Activated T-helper 17 cell treated with anti-CD3 and anti-CD28 coated beads, Interleukin-2, amount 50 U/mL, for 72 hours (primary cell): ENCODE results near the gene NME7. TPM values are rescaled to one million over a fixed set of nuclear protein-coding genes. Genes with fewer than 3 reads are reported as not detected.

Experiments used
- ATAC-seq: fragments of 150-1000 bp; cut with Tn5 transposase; replicated peaks from 2 replicates; pipeline ENCODE4 v1.10.0; 2021; ENCODE audit warnings: mild to moderate bottlenecking, moderate library complexity
- H3K27ac Mint-ChIP-seq: one replicate; pipeline ENCODE4 v1.8.0; 2022; ENCODE audit warnings: mixed read lengths
- H3K27me3 Mint-ChIP-seq: one replicate; pipeline ENCODE4 v1.8.0; 2022; ENCODE audit warnings: mixed read lengths
- H3K36me3 Mint-ChIP-seq: one replicate; pipeline ENCODE4 v1.8.0; 2022; ENCODE audit warnings: low read depth, mild to moderate bottlenecking, mixed read lengths
- H3K4me1 Mint-ChIP-seq: one replicate; pipeline ENCODE4 v1.8.0; 2022; ENCODE audit warnings: mixed read lengths
- H3K4me3 Mint-ChIP-seq: one replicate; pipeline ENCODE4 v1.8.0; 2022; ENCODE audit warnings: mild to moderate bottlenecking, mixed read lengths
- H3K9me3 Mint-ChIP-seq: one replicate; pipeline ENCODE4 v1.8.0; 2022; ENCODE audit warnings: mixed read lengths
- total RNA-seq, 2 donors: library from RNA; stranded (reverse); gene quantifications; one replicate each; pipeline ENCODE4 v1.2.3, GENCODE V29; 2022

NME7 gene
- total RNA-seq, 2 donors from 2014 or later = 20.3 to 20.6 TPM

- no peaks in the 10 kb centered on the region for H3K36me3 Mint-ChIP-seq
- H3K27me3 Mint-ChIP-seq = no peaks in the 10 kb centered on the region
- no peak overlapping the region for H3K27ac Mint-ChIP-seq
- H3K4me1 Mint-ChIP-seq = no peaks in the 10 kb centered on the region
- ATAC-seq = no peak
- H3K9me3 Mint-ChIP-seq = no peaks in the 10 kb centered on the region
- H3K4me3 Mint-ChIP-seq = no peak overlapping the region
Observed at GRCh38 chr1:169250795-169251194, 116.8 kb downstream of the NME7 start.

DNA sequence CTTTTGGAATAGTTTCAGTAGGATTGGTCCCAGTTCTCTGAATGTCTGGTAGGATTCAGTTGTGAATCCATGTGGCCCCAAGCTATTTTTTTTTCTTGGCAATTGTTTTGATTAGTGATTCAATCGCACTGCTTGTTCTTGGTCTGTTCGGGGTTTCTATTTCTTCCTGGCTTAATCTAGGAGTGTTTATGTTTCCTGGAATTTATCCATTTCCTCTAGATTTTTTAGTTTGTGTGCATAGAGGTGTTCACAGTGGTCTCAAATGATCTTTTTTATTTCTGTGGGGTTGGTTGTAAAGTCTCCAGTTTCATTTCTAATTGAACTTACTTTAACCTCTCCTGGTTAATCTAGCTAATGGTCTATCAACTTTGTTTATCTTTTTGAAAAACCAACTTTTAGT is 117.6 kb downstream of the NME7 start:
- H3K36me3 Mint-ChIP-seq = no peaks in the 10 kb centered on the region
- no peaks in the 10 kb centered on the region for H3K9me3 Mint-ChIP-seq
- H3K4me1 Mint-ChIP-seq = no peaks in the 10 kb centered on the region
- no peak overlapping the region for H3K4me3 Mint-ChIP-seq
- H3K27ac Mint-ChIP-seq = no peak overlapping the region
- no peak for ATAC-seq
- no peaks in the 10 kb centered on the region for H3K27me3 Mint-ChIP-seq

DNA sequence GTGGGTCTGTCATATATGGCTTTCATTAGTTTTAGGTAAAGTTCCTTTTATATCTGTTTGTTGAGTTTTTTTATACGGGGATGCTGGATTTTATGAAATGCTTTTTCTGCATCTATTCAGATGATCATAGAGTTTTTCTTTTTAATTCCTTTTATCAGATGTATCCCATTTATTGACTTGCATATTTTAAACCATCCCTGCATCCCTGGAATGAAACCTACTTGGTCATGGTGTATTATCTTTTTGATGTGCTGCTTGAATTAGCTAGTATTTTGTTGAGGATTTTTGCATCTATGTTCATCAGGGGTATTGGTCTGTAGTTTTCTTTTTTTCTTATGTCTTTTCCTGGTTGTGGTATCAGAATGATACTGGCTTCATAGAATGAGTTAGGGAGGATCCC is 118.0 kb downstream of the NME7 start:
- H3K27me3 Mint-ChIP-seq = no peaks in the 10 kb centered on the region
- no peak for ATAC-seq
- no peaks in the 10 kb centered on the region for H3K4me1 Mint-ChIP-seq
- H3K9me3 Mint-ChIP-seq = no peaks in the 10 kb centered on the region
- H3K36me3 Mint-ChIP-seq = no peaks in the 10 kb centered on the region
- H3K27ac Mint-ChIP-seq = no peak overlapping the region
- no peak overlapping the region for H3K4me3 Mint-ChIP-seq

GRCh38 chr1:169245706-169246105 is 121.9 kb downstream of the NME7 start:
- no peak for ATAC-seq
- H3K27me3 Mint-ChIP-seq = no peaks in the 10 kb centered on the region
- H3K4me3 Mint-ChIP-seq = no peak overlapping the region
- no peaks in the 10 kb centered on the region for H3K9me3 Mint-ChIP-seq
- no peaks in the 10 kb centered on the region for H3K36me3 Mint-ChIP-seq
- no peak overlapping the region for H3K27ac Mint-ChIP-seq
- H3K4me1 Mint-ChIP-seq = no peaks in the 10 kb centered on the region

DNA sequence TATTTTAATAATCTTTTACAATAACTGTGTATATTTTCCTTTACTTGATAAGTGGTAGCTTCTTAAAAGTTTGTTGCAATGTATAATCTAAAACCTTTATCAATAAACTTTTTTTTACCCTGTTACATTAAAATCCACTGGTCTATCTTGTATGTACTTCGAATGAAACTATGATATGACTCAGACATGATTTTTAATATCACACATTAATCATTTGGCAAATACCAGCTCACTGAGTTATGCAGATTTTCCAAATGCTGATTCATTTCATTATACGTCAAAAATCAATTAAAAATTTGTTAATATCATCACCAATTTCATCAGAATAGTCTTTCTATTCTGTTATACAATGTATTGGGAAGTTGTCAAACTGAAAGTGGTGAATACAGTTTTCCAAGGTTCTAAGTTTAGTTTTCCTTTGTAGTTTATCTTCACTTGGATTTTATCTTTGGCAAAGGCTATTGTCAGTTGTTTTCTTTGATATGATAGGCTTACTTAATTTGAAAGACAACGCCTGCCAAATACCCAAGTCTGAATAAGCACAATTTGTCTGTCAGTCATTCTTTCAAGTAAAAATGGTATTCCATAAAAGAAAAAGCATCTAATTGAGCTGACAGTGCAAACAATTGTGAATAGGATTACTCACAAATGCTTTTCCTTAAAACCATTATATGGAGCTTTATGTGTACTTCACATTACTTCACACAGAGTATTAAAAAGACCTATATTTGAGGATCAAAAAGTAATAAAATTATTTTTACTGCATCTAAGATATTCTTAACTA is 127.0 kb downstream of the NME7 start:
- H3K4me3 Mint-ChIP-seq = no peak overlapping the region
- peak; percentile 52 for ATAC-seq
- H3K27me3 Mint-ChIP-seq = no peaks in the 10 kb centered on the region
- no peaks in the 10 kb centered on the region for H3K4me1 Mint-ChIP-seq
- H3K27ac Mint-ChIP-seq = no peak overlapping the region
- H3K36me3 Mint-ChIP-seq = no peaks in the 10 kb centered on the region
- H3K9me3 Mint-ChIP-seq = no peaks in the 10 kb centered on the region

GRCh38 chr1:169236880-169237279 is 130.7 kb downstream of the NME7 start:
- Mint-ChIP-seq H3K4me1 (no peaks in the 10 kb centered on the region), H3K27me3 (no peaks in the 10 kb centered on the region), H3K27ac (no peak overlapping the region), H3K4me3 (no peak overlapping the region), H3K9me3 (no peaks in the 10 kb centered on the region), H3K36me3 (peaks cover 12% of the 10 kb centered on the region)
- ATAC-seq = no peak

DNA sequence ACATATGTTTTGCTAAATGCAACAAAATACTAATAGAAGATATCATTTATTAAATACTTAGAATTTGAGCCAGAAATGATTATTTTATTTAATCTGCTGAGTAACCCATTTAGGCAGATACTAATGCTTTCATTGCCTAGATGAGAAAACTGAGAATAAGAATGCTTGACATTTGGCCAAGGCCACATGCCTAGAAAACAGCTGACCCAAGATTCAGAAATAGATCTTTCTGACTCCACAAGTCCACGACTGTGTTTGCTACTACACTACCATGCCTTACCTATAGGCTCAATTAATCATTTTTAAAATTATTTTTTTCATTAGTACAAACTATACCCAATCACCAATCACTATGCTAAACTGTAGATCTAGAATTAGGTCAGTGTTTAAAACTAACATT is 131.5 kb downstream of the NME7 start:
- Mint-ChIP-seq H3K27ac (no peak overlapping the region), H3K4me3 (no peak overlapping the region)
- ATAC-seq = no peak

DNA sequence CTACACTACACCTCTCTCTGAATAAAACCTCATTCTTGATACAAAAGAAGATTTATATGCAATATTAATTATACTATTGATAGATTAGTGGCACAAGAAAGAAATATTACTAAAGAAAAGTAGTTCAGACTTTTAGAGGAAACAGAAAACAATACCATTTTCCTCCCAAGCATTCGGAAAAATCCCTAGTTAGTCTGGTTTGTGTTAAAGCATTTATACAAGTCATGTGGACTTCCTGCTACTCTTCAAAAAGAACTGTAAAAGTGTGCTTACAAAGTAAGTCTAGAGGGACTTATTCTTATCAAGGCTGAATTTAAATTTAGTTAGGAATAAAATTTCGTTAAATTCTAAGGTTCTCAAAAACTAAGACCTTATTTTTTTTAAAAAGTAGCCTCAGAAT is 132.0 kb downstream of the NME7 start:
- no peak overlapping the region for H3K27ac Mint-ChIP-seq
- no peaks in the 10 kb centered on the region for H3K4me1 Mint-ChIP-seq
- H3K27me3 Mint-ChIP-seq = no peaks in the 10 kb centered on the region
- no peak for ATAC-seq
- no peaks in the 10 kb centered on the region for H3K9me3 Mint-ChIP-seq
- H3K4me3 Mint-ChIP-seq = no peak overlapping the region
- H3K36me3 Mint-ChIP-seq = peaks cover 12% of the 10 kb centered on the region

More for the DNA sequence above, 131.5 kb downstream of the NME7 start:
- Mint-ChIP-seq H3K9me3 (no peaks in the 10 kb centered on the region), H3K4me1 (no peaks in the 10 kb centered on the region), H3K27me3 (no peaks in the 10 kb centered on the region), H3K36me3 (peaks cover 12% of the 10 kb centered on the region)

- no peak for ATAC-seq
- Mint-ChIP-seq H3K27me3 (no peaks in the 10 kb centered on the region), H3K27ac (no peak overlapping the region), H3K4me1 (no peaks in the 10 kb centered on the region), H3K36me3 (peaks cover 12% of the 10 kb centered on the region), H3K4me3 (no peak overlapping the region), H3K9me3 (no peaks in the 10 kb centered on the region)
Observed at GRCh38 chr1:169234780-169235179, 132.8 kb downstream of the NME7 start.

DNA sequence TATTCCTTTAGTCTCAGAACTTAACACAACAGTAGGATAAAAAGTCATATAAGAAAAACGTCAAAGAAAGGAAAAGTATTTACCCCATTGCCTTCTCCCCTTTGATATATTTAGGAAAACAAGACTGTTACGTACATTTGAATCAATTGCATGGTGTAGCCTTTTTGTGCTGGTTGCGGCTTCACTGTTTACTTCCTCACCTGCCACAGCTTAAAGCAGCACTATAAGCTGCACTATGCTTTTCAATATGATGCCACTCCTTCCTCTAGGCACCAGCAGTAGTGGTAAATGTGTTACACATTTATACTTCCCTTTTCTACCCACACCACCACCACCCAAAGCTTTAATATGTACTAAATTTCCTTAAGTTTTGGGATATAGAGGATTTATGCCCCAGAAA is 150.0 kb downstream of the NME7 start:
- H3K9me3 Mint-ChIP-seq = no peaks in the 10 kb centered on the region
- no peak for ATAC-seq
- no peaks in the 10 kb centered on the region for H3K27me3 Mint-ChIP-seq
- no peaks in the 10 kb centered on the region for H3K4me1 Mint-ChIP-seq
- no peak overlapping the region for H3K27ac Mint-ChIP-seq
- peaks cover 8% of the 10 kb centered on the region for H3K36me3 Mint-ChIP-seq
- no peak overlapping the region for H3K4me3 Mint-ChIP-seq

DNA sequence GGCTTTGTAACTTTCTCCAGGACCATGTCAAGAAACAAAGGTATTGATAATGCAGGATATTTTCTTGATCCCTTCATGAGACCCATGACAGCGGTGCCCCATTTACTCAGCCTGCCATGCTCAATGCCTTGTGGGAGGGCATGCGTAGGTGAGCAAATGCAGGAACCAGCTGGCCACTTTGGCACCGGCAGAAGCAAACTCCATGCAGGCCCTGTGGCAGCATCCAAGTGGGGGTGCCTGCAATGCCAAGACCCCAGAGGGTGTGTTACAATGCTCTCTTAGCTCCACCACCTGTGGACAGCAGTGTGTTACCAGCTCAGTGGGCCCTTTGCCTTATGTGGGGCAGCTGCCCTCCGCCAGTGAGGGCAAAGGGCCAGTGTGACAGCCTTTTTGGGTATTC is 153.0 kb downstream of the NME7 start:
- H3K36me3 Mint-ChIP-seq = peaks cover 8% of the 10 kb centered on the region
- no peak overlapping the region for H3K27ac Mint-ChIP-seq
- no peaks in the 10 kb centered on the region for H3K4me1 Mint-ChIP-seq
- ATAC-seq = no peak
- no peaks in the 10 kb centered on the region for H3K27me3 Mint-ChIP-seq
- no peaks in the 10 kb centered on the region for H3K9me3 Mint-ChIP-seq
- H3K4me3 Mint-ChIP-seq = no peak overlapping the region

GRCh38 chr1:169212088-169212487 is 155.5 kb downstream of the NME7 start:
- H3K36me3 Mint-ChIP-seq = no peaks in the 10 kb centered on the region
- H3K4me3 Mint-ChIP-seq = no peak overlapping the region
- no peaks in the 10 kb centered on the region for H3K4me1 Mint-ChIP-seq
- no peak for ATAC-seq
- no peaks in the 10 kb centered on the region for H3K9me3 Mint-ChIP-seq
- no peaks in the 10 kb centered on the region for H3K27me3 Mint-ChIP-seq
- H3K27ac Mint-ChIP-seq = no peak overlapping the region

DNA sequence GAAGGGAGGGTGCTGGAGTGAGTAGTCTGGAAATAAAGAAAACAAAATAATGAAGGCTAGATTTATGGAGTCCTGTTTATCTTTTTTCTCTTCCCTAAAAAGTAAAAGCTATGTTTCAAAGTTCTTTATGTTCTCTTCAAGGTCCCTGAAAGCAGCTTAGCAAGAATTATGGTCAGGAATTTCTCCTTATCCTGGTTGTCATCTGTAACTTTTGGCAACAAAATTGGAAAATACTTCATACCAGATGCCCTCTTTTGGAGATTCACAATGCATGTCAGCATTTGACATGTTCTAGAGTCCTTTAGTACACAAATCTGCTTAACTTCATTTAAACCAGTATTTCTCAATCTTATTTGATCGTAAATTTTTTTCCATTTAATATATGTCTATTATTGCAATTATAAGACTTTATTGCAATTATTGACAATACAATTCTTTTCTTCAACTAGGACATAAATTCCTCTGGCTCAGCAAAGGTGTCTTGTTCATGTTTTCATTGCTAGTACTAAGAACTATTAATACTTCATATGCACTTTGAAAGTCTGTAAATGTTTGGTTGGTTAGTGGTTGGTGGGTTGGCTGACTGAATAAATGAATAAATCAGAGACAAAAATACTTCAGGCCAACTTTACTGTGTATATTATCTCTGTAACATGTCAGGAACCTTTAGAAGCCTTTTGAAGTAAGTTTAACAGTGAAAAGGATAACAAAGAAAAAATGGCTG is 159.6 kb downstream of the NME7 start:
- Mint-ChIP-seq H3K36me3 (no peaks in the 10 kb centered on the region), H3K4me3 (no peak overlapping the region), H3K4me1 (no peaks in the 10 kb centered on the region), H3K9me3 (no peaks in the 10 kb centered on the region), H3K27me3 (no peaks in the 10 kb centered on the region), H3K27ac (no peak overlapping the region)
- no peak for ATAC-seq

- Mint-ChIP-seq H3K27me3 (no peaks in the 10 kb centered on the region), H3K36me3 (no peaks in the 10 kb centered on the region), H3K4me1 (no peaks in the 10 kb centered on the region), H3K27ac (no peak overlapping the region), H3K9me3 (no peaks in the 10 kb centered on the region), H3K4me3 (no peak overlapping the region)
- ATAC-seq = no peak
Observed at GRCh38 chr1:169204157-169204556, 163.4 kb downstream of the NME7 start.
